Measurements from ENCODE around the gene RBBP6. TPM values are rescaled to one million over a fixed set of nuclear protein-coding genes. Genes with fewer than 3 reads are reported as not detected.

RBBP6 gene
- total and polyA plus RNA-seq, 9 of the 15 experiments (the other 6 are each of a cell fraction or from before 2014, with no cell fraction given), result 19.2 to 76.6 (median 42.7) TPM

GRCh38 chr16:24516900-24517669 lies 22.3 kb upstream of the RBBP6 start (continued):
- TF ChIP-seq IRF1 (CRISPR knock-in tag; IDR thresholded peaks at IDR 0.05; ENCODE audit: borderline replicate concordance), result no peak
- TF ChIP-seq MXI1 (IDR thresholded peaks at IDR 0.05; ENCODE audit: low read depth, low read length), result no peak
- TF ChIP-seq MTA1 (IDR thresholded peaks at IDR 0.05; ENCODE audit: borderline replicate concordance), result no peak
- peak; percentile 58; the same call in 1 of the 2 replicates for TF ChIP-seq RB1 (IDR thresholded peaks at IDR 0.05; ENCODE audit: low read depth)
- no peak for TF ChIP-seq NCOA1 (IDR thresholded peaks at IDR 0.05; ENCODE audit: low read depth)
- TF ChIP-seq NFRKB (IDR thresholded peaks at IDR 0.05; ENCODE audit: low read depth), result no peak
- TF ChIP-seq CEBPB (tag; IDR thresholded peaks at IDR 0.05), result peak; percentile 63
- TF ChIP-seq, protein P1, sequence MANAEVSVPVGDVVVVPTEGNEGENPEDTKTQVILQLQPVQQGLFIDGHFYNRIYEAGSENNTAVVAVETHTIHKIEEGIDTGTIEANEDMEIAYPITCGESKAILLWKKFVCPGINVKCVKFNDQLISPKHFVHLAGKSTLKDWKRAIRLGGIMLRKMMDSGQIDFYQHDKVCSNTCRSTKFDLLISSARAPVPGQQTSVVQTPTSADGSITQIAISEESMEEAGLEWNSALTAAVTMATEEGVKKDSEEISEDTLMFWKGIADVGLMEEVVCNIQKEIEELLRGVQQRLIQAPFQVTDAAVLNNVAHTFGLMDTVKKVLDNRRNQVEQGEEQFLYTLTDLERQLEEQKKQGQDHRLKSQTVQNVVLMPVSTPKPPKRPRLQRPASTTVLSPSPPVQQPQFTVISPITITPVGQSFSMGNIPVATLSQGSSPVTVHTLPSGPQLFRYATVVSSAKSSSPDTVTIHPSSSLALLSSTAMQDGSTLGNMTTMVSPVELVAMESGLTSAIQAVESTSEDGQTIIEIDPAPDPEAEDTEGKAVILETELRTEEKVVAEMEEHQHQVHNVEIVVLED (CRISPR knock-in tag; IDR thresholded peaks at IDR 0.05), result no peak
- no peak for TF ChIP-seq ZNF232 (CRISPR knock-in tag; IDR thresholded peaks at IDR 0.05)
- TF ChIP-seq, protein P2, sequence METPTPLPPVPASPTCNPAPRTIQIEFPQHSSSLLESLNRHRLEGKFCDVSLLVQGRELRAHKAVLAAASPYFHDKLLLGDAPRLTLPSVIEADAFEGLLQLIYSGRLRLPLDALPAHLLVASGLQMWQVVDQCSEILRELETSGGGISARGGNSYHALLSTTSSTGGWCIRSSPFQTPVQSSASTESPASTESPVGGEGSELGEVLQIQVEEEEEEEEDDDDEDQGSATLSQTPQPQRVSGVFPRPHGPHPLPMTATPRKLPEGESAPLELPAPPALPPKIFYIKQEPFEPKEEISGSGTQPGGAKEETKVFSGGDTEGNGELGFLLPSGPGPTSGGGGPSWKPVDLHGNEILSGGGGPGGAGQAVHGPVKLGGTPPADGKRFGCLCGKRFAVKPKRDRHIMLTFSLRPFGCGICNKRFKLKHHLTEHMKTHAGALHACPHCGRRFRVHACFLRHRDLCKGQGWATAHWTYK (CRISPR knock-in tag; IDR thresholded peaks at IDR 0.05), result no peak
- no peak for TF ChIP-seq ZNF76 (CRISPR knock-in tag; IDR thresholded peaks at IDR 0.05; ENCODE audit: borderline replicate concordance)
- no peak for TF ChIP-seq PURB (CRISPR knock-in tag; IDR thresholded peaks at IDR 0.05; ENCODE audit: low read depth)
- TF ChIP-seq HDAC1 (IDR thresholded peaks at IDR 0.05), result no peak
- no peak for TF ChIP-seq MYBL2 (IDR thresholded peaks at IDR 0.05; ENCODE audit: low read depth)
- no peak for TF ChIP-seq MYBL2 (CRISPR knock-in tag; IDR thresholded peaks at IDR 0.05; ENCODE audit: borderline replicate concordance)
- no peak for TF ChIP-seq GABPB2 (CRISPR knock-in tag; conservative IDR thresholded peaks at IDR 0.05)
- no peak for TF ChIP-seq ZNF507 (tag; conservative IDR thresholded peaks at IDR 0.05)
- TF ChIP-seq, protein P3, sequence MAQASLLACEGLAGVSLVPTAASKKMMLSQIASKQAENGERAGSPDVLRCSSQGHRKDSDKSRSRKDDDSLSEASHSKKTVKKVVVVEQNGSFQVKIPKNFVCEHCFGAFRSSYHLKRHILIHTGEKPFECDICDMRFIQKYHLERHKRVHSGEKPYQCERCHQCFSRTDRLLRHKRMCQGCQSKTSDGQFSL (CRISPR knock-in tag; IDR thresholded peaks at IDR 0.05), result no peak
- TF ChIP-seq, protein P3 (tag; IDR thresholded peaks at IDR 0.05), result no peak
- peak; percentile 91 for TF ChIP-seq ZNF121 (CRISPR knock-in tag; conservative IDR thresholded peaks at IDR 0.05)
- no peak for TF ChIP-seq ZNF174 (CRISPR knock-in tag; IDR thresholded peaks at IDR 0.05)
- TF ChIP-seq POLR2G (IDR thresholded peaks at IDR 0.05; ENCODE audit: low read depth, low read length), result no peak
- TF ChIP-seq POLR2AphosphoS2 (IDR thresholded peaks at IDR 0.05; ENCODE audit: low read length), result no peak
- no peak for TF ChIP-seq CEBPG (CRISPR knock-in tag; IDR thresholded peaks at IDR 0.05)
- TF ChIP-seq CEBPG (tag; conservative IDR thresholded peaks at IDR 0.05 in 1 of 2, IDR thresholded peaks at IDR 0.05 in 1 of 2), result peak; percentile 24 to 69; a peak in 2 of 4 replicates
